Natural killer cell (primary cell): ENCODE measurements around the gene FBXL15. TPM values are rescaled to one million over a fixed set of nuclear protein-coding genes. Genes with fewer than 3 reads are reported as not detected.

Source experiments
- ATAC-seq, 3 donors: fragments of 150-1000 bp in 2 of 3; fragments of 200-7000 bp in 1 of 3; cut with Tn5 transposase; 1 replicate in 1 of 3; 2 replicates in 2 of 3; pipeline ENCODE4 v1.10.0; 2021; ENCODE audit warnings: mild to moderate bottlenecking in 2 of 3, moderate library complexity in 2 of 3
- DNase-seq, 2 donors: peaks; one replicate each; pipeline versions ENCODE4 v3.0.0 to v3.0.0-alpha.2; 2013 to 2021; ENCODE audit warnings: mixed read lengths in 1 of 2
- H3K27ac ChIP-seq: one replicate; pipeline ENCODE4 v1.5.1; 2013; ENCODE audit warnings: mild to moderate bottlenecking, low read length
- H3K27me3 ChIP-seq: one replicate; pipeline ENCODE4 v1.6.1; 2013; ENCODE audit warnings: low read length; ENCODE audit not compliant: control insufficient read depth, insufficient read depth
- H3K36me3 ChIP-seq: one replicate; pipeline ENCODE4 v1.6.1; 2013; ENCODE audit warnings: low read length; ENCODE audit not compliant: control insufficient read depth, insufficient read depth
- H3K4me1 ChIP-seq: one replicate; pipeline ENCODE4 v1.6.1; 2013; ENCODE audit warnings: low read length; ENCODE audit not compliant: control insufficient read depth, insufficient read depth
- H3K4me3 ChIP-seq: one replicate; pipeline ENCODE4 v1.5.1; 2013; ENCODE audit warnings: low read length
- H3K9me3 ChIP-seq: one replicate; pipeline ENCODE4 v1.6.1; 2013; ENCODE audit warnings: low read length; ENCODE audit not compliant: control insufficient read depth, insufficient read depth
- H3K27ac Mint-ChIP-seq, 2 donors: one replicate each; pipeline ENCODE4 v1.8.0; 2022; ENCODE audit warnings: mild to moderate bottlenecking in 2 of 2, mixed read lengths in 2 of 2, moderate library complexity in 1 of 2
- H3K27me3 Mint-ChIP-seq, 2 donors: one replicate each; pipeline ENCODE4 v1.8.0; 2022; ENCODE audit warnings: low read depth in 2 of 2, mixed read lengths in 2 of 2
- H3K36me3 Mint-ChIP-seq: one replicate; pipeline ENCODE4 v1.8.0; 2022; ENCODE audit warnings: mixed read lengths
- H3K4me1 Mint-ChIP-seq, 2 donors: one replicate each; pipeline ENCODE4 v1.8.0; 2022; ENCODE audit warnings: mixed read lengths in 2 of 2
- H3K4me3 Mint-ChIP-seq: one replicate; pipeline ENCODE4 v1.8.0; 2022; ENCODE audit warnings: mild to moderate bottlenecking, moderate library complexity, mixed read lengths
- H3K9me3 Mint-ChIP-seq, 2 donors: one replicate each; pipeline ENCODE4 v1.8.0; 2022; ENCODE audit warnings: mixed read lengths in 2 of 2
- CTCF ChIP-seq: fragments of 200-600 bp; IDR thresholded peaks from one replicate; pipeline ENCODE4 v1.8.0; 2022; ENCODE audit warnings: antibody characterized with exemption
- WGBS: methylation state at CpG from one replicate; pipeline ENCODE4 v1.1.7; 2013; ENCODE audit warnings: missing lambda C conversion rate; ENCODE audit not compliant: insufficient coverage; 5-methylcytosine and 5-hydroxymethylcytosine counted together
- intact Hi-C: fragments of 100-400 bp; cut with micrococcal nuclease; formaldehyde crosslinking; loops from one replicate; pipeline ENCODE4 v1.14.2; 2022
- total RNA-seq, 4 donors: library from RNA; stranded (reverse); fragments of 120-200 nt in 1 of 4; gene quantifications; one replicate each; pipeline versions ENCODE4 v1.2.3 to v1.2.4, GENCODE V29; 2013 to 2022

FBXL15 gene
- total RNA-seq, 3 donors from 2014 or later (not counting 1 experiment from before 2014, with no cell fraction given) = 15.2 to 17.4 (median 15.5) TPM

GRCh38 chr10:102389894-102390293, 30.7 kb upstream of the FBXL15 start:
- ATAC-seq = no peak
- Histone ChIP-seq H3K36me3 (no peaks in the 10 kb centered on the region), H3K9me3 (no peaks in the 10 kb centered on the region), H3K4me1 (peaks cover 12% of the 10 kb centered on the region), H3K27me3 (no peaks in the 10 kb centered on the region), H3K27ac (no peak overlapping the region), H3K4me3 (no peak overlapping the region)
- Mint-ChIP-seq H3K4me3 (no peak overlapping the region), H3K36me3 (no peaks in the 10 kb centered on the region), H3K27me3 (peaks cover 0 to 4% of the 10 kb centered on the region in 2 donors), H3K9me3 (no peaks in the 10 kb centered on the region), H3K4me1 (peaks cover 18 to 19% of the 10 kb centered on the region in 2 donors), H3K27ac (no peak overlapping the region)
- TF ChIP-seq CTCF = no peak
- DNase-seq = no peak
- WGBS = 96% methylated on average over 3 of the region's 3 CpGs
- intact Hi-C loops = loop anchor here (10.0 kb wide), 1 partner anchor 255 kb away; the partner anchor contains the start of gene TRIM8

GRCh38 chr10:102392306-102392705, 28.3 kb upstream of the FBXL15 start:
- peak overlapping the region; percentile 76 for H3K4me3 Mint-ChIP-seq
- ATAC-seq (no peak), DNase-seq (no peak)
- Histone ChIP-seq H3K36me3 (peaks cover 7% of the 10 kb centered on the region), H3K27ac (no peak overlapping the region), H3K27me3 (no peaks in the 10 kb centered on the region), H3K9me3 (no peaks in the 10 kb centered on the region), H3K4me1 (peaks cover 31% of the 10 kb centered on the region), H3K4me3 (no peak overlapping the region)
- no peak for TF ChIP-seq CTCF
- peak overlapping the region; percentile 99 for H3K27ac Mint-ChIP-seq
- intact Hi-C loops = loop anchor here (10.0 kb wide), 1 partner anchor 252 kb away; the partner anchor contains the start of gene TRIM8
- H3K4me1 Mint-ChIP-seq = peaks cover 27 to 34% of the 10 kb centered on the region in 2 donors
- peaks cover 0 to 4% of the 10 kb centered on the region in 2 donors for H3K27me3 Mint-ChIP-seq
- H3K9me3 Mint-ChIP-seq = no peaks in the 10 kb centered on the region
- H3K36me3 Mint-ChIP-seq = no peaks in the 10 kb centered on the region
- WGBS = 91% methylated on average over 5 of the region's 5 CpGs

GRCh38 chr10:102393411-102394078, 27.1 kb upstream of the FBXL15 start:
- H3K36me3 ChIP-seq = peaks cover 19% of the 10 kb centered on the region
- Mint-ChIP-seq H3K4me1 (peaks cover 33 to 41% of the 10 kb centered on the region in 2 donors), H3K27me3 (peaks cover 0 to 4% of the 10 kb centered on the region in 2 donors), H3K27ac (peak overlapping the region; percentile 99), H3K4me3 (peak overlapping the region; percentile 98), H3K36me3 (no peaks in the 10 kb centered on the region), H3K9me3 (no peaks in the 10 kb centered on the region)
- intact Hi-C loops = loop anchor here (1.0 to 10.0 kb wide), 5 partner anchors 28 to 251 kb away; partner anchors contain the start of genes NOLC1 and TRIM8
- H3K4me1 ChIP-seq = peaks cover 34% of the 10 kb centered on the region
- peak overlapping the region; percentile 69 for H3K4me3 ChIP-seq
- peak; percentile 89 for TF ChIP-seq CTCF
- H3K9me3 ChIP-seq = no peaks in the 10 kb centered on the region
- ATAC-seq (no peak), DNase-seq (no peak)
- WGBS = 40% methylated on average over 30 of the region's 30 CpGs
- peak overlapping the region; percentile 91 for H3K27ac ChIP-seq
- H3K27me3 ChIP-seq = no peaks in the 10 kb centered on the region
